Activated CD8-positive, alpha-beta T cell treated with anti-CD3 and anti-CD28 coated beads for 36 hours (primary cell): ENCODE results near the gene SPOP. TPM values are rescaled to one million over a fixed set of nuclear protein-coding genes. Genes with fewer than 3 reads are reported as not detected.

Experiments used
- ATAC-seq: fragments of 200-7000 bp; cut with Tn5 transposase; one replicate; pipeline ENCODE4 v1.10.0; 2021; ENCODE audit warnings: mild to moderate bottlenecking, moderate library complexity
- CTCF ChIA-PET: fragments of 350-600 bp; sonication (Branson Sonifier 250); formaldehyde crosslinking; loops from one replicate; lab custom pipeline; 2021; ENCODE audit warnings: antibody characterized with exemption; lab: Charles Lee
- POLR2A ChIA-PET: fragments of 350-600 bp; sonication (Branson Sonifier 250); formaldehyde crosslinking; loops from one replicate; lab custom pipeline; 2021; ENCODE audit warnings: antibody characterized with exemption; lab: Charles Lee
- DNase-seq: peaks from one replicate; pipeline ENCODE4 v3.0.0-alpha.2; 2020
- H3K27ac Mint-ChIP-seq: one replicate; pipeline ENCODE4 v1.8.0; 2021; ENCODE audit warnings: mild to moderate bottlenecking, mixed read lengths
- H3K27me3 Mint-ChIP-seq: one replicate; pipeline ENCODE4 v1.8.0; 2021; ENCODE audit warnings: mixed read lengths
- H3K36me3 Mint-ChIP-seq: one replicate; pipeline ENCODE4 v1.8.0; 2021; ENCODE audit warnings: low read depth, mixed read lengths
- H3K4me1 Mint-ChIP-seq: one replicate; pipeline ENCODE4 v1.8.0; 2021; ENCODE audit warnings: low read depth, mixed read lengths
- H3K4me3 Mint-ChIP-seq: one replicate; pipeline ENCODE4 v1.8.0; 2021; ENCODE audit warnings: mild to moderate bottlenecking, moderate library complexity, mixed read lengths
- H3K9me3 Mint-ChIP-seq: one replicate; pipeline ENCODE4 v1.8.0; 2021; ENCODE audit warnings: mixed read lengths
- CTCF ChIP-seq: fragments of 200-600 bp; IDR thresholded peaks from one replicate; pipeline ENCODE4 v1.8.0; 2022; ENCODE audit warnings: antibody characterized with exemption, mild to moderate bottlenecking
- intact Hi-C: fragments of 100-400 bp; cut with micrococcal nuclease; formaldehyde crosslinking; loops from one replicate; pipeline ENCODE4 v1.10.0; 2022
- total RNA-seq, 2 experiments: library from RNA; stranded (reverse); gene quantifications; one replicate each; pipeline ENCODE4 v1.2.3, GENCODE V29; 2021

Gene SPOP
- total RNA-seq, 2 experiments from 2014 or later: 61.6 to 63.5 TPM

GRCh38 chr17:49687878-49688491 lies 10.1 kb upstream of the SPOP start:
- Mint-ChIP-seq H3K9me3 (no peaks in the 10 kb centered on the region), H3K27me3 (no peaks in the 10 kb centered on the region), H3K4me1 (peaks cover 40% of the 10 kb centered on the region), H3K27ac (peak overlapping the region; percentile 94), H3K4me3 (peak overlapping the region; percentile 53), H3K36me3 (peaks cover 7% of the 10 kb centered on the region)
- peak; percentile 38 for DNase-seq
- peak; percentile 66 for ATAC-seq
- no peak for TF ChIP-seq CTCF
- intact Hi-C loops: no loop called here
- CTCF ChIA-PET: interaction anchor here (1.1 to 32.2 kb wide), 5 partner anchors 8 to 122 kb away, joined by 3 to 780 read pairs (median 8); partner anchors contain the start of gene NXPH3
- POLR2A ChIA-PET: interaction anchor here (0.9 to 2.3 kb wide), 5 partner anchors 9 to 119 kb away, joined by 3 to 8 read pairs (median 4); partner anchors contain the start of gene SLC35B1

- no peak for TF ChIP-seq CTCF
- Mint-ChIP-seq H3K4me1 (peaks cover 6% of the 10 kb centered on the region), H3K27ac (no peak overlapping the region), H3K4me3 (no peak overlapping the region), H3K9me3 (peaks cover 4% of the 10 kb centered on the region), H3K27me3 (no peaks in the 10 kb centered on the region), H3K36me3 (peaks cover 10% of the 10 kb centered on the region)
- ChIA-PET CTCF (interaction anchor here (1.0 to 2.3 kb wide), 4 partner anchors 9 to 125 kb away, joined by 3 to 16 read pairs (median 4); no protein-coding TSS in a partner anchor), POLR2A (interaction anchor here (1.1 to 1.6 kb wide), 2 partner anchors 10 to 12 kb away, joined by 3 read pairs; no protein-coding TSS in a partner anchor)
- DNase-seq: no peak
- ATAC-seq: no peak
- intact Hi-C loops: no loop called here
Observed at GRCh38 chr17:49681106-49681979, 3.4 kb upstream of the SPOP start.

GRCh38 chr17:49680314-49680713 lies 2.4 kb upstream of the SPOP start:
- Mint-ChIP-seq H3K27ac (no peak overlapping the region), H3K4me1 (peaks cover 15% of the 10 kb centered on the region), H3K36me3 (peaks cover 13% of the 10 kb centered on the region), H3K9me3 (peaks cover 4% of the 10 kb centered on the region), H3K4me3 (no peak overlapping the region), H3K27me3 (no peaks in the 10 kb centered on the region)
- no peak for ATAC-seq
- no peak for DNase-seq
- CTCF ChIA-PET: interaction anchor here (2.4 kb wide), 2 partner anchors 8 to 16 kb away, joined by 8 read pairs; no protein-coding TSS in a partner anchor
- TF ChIP-seq CTCF: no peak
- POLR2A ChIA-PET: interaction anchor here (1.6 kb wide), 1 partner anchor 13 kb away, joined by 3 read pairs; no protein-coding TSS in a partner anchor
- intact Hi-C loops: no loop called here

- DNase-seq (peak; percentile 96), ATAC-seq (peak; percentile 58)
- POLR2A ChIA-PET: interaction anchor here (0.5 to 1.0 kb wide), 9 partner anchors 8 to 291 kb away, joined by 3 to 6 read pairs (median 3); no protein-coding TSS in a partner anchor
- Mint-ChIP-seq H3K9me3 (peaks cover 4% of the 10 kb centered on the region), H3K4me1 (peaks cover 36% of the 10 kb centered on the region), H3K36me3 (peaks cover 31% of the 10 kb centered on the region), H3K27me3 (no peaks in the 10 kb centered on the region), H3K4me3 (peak overlapping the region; percentile 94), H3K27ac (peak overlapping the region; percentile 98)
- CTCF ChIA-PET: interaction anchor here (0.7 to 1.4 kb wide), 4 partner anchors 17 to 110 kb away, joined by 3 to 5 read pairs (median 3); partner anchors contain the start of gene NXPH3
- intact Hi-C loops: no loop called here
- TF ChIP-seq CTCF: no peak
Observed at GRCh38 chr17:49677134-49677932, 564 bp downstream of the SPOP start.
